Lower leg skin (tissue), 4 donors: ENCODE data around the gene OBSCN. TPM values are rescaled to one million over a fixed set of nuclear protein-coding genes. Genes with fewer than 3 reads are reported as not detected.

Experiments
- DNase-seq, 2 donors: peaks; one replicate each; pipeline ENCODE4 v3.0.0-alpha.2; 2019; ENCODE audit warnings: low spot score in 2 of 2
- H3K4me3 ChIP-seq: fragments of 200-600 bp; sonication (generic); 2 replicates; pipeline ENCODE4 v1.5.1; 2017; ENCODE audit warnings: mild to moderate bottlenecking, low read depth; ENCODE audit not compliant: poor library complexity, severe bottlenecking
- CTCF ChIP-seq, 3 donors: fragments of 450-650 bp; IDR thresholded peaks; one replicate each; pipeline ENCODE4 v1.5.1; 2016; ENCODE audit warnings: antibody characterized with exemption in 3 of 3, mild to moderate bottlenecking in 3 of 3, moderate library complexity in 2 of 3
- POLR2A ChIP-seq, 2 donors: fragments of 450-650 bp; IDR thresholded peaks; one replicate each; pipeline ENCODE4 v1.6.1; 2016 to 2017; ENCODE audit warnings: antibody characterized with exemption in 2 of 2, mild to moderate bottlenecking in 1 of 2, moderate library complexity in 1 of 2
- WGBS, 2 donors: methylation state at CpG; one replicate each; pipeline ENCODE4 v1.1.5; 2018; 5-methylcytosine and 5-hydroxymethylcytosine counted together
- intact Hi-C: fragments of 100-400 bp; cut with DNase I; formaldehyde crosslinking; loops from one replicate; pipeline ENCODE4 v1.15.0; 2023; ENCODE audit warnings: low total_unique reads
- total RNA-seq, 4 donors: library from RNA; depleted of rRNA; stranded (reverse); fragments of >200 nt; gene quantifications; one replicate each; pipeline ENCODE4 v1.1.0, GENCODE V29; 2016

Gene OBSCN
- total RNA-seq, 4 donors from 2014 or later, result 7.4 to 39.2 (median 18.5) TPM

GRCh38 chr1:228338521-228339051 lies 130.7 kb downstream of the OBSCN start:
- DNase-seq, result peak in 1 of 2 donors; percentile 72
- H3K4me3 ChIP-seq, result no peak overlapping the region
- 87 to 95% methylated on average over 15 to 16 of the region's 21 CpGs for WGBS, 2 donors
- intact Hi-C loops, result no loop called here
- TF ChIP-seq CTCF (IDR thresholded peaks at IDR 0.05) (no peak), POLR2A (IDR thresholded peaks at IDR 0.05) (no peak)

- WGBS, 2 donors, result 90 to 95% methylated on average over 9 of the region's 9 CpGs
- intact Hi-C loops, result no loop called here
- no peak for TF ChIP-seq POLR2A (IDR thresholded peaks at IDR 0.05)
- TF ChIP-seq CTCF (IDR thresholded peaks at IDR 0.05), result no peak
- H3K4me3 ChIP-seq, result no peak overlapping the region
- no peak for DNase-seq
Measured at GRCh38 chr1:228339059-228339704, 131.3 kb downstream of the OBSCN start.

- DNase-seq, result peak in 1 of 2 donors; percentile 76
- no peak overlapping the region for H3K4me3 ChIP-seq
- intact Hi-C loops, result no loop called here
- 89 to 92% methylated on average over 19 to 24 of the region's 24 CpGs for WGBS, 2 donors
- TF ChIP-seq CTCF (IDR thresholded peaks at IDR 0.05) (no peak), POLR2A (IDR thresholded peaks at IDR 0.05) (no peak)
Measured at GRCh38 chr1:228339766-228340685, 132.2 kb downstream of the OBSCN start.

- peak in 1 of 2 donors; percentile 82 for DNase-seq
- no peak overlapping the region for H3K4me3 ChIP-seq
- TF ChIP-seq CTCF (IDR thresholded peaks at IDR 0.05) (no peak), POLR2A (IDR thresholded peaks at IDR 0.05) (no peak)
- WGBS, 2 donors, result 87 to 89% methylated on average over 32 to 39 of the region's 39 CpGs
- intact Hi-C loops, result no loop called here
Measured at GRCh38 chr1:228340686-228341449, 133.0 kb downstream of the OBSCN start.

GRCh38 chr1:228341450-228341813 lies 133.6 kb downstream of the OBSCN start:
- TF ChIP-seq POLR2A (IDR thresholded peaks at IDR 0.05) (no peak), CTCF (IDR thresholded peaks at IDR 0.05) (no peak)
- no peak for DNase-seq
- intact Hi-C loops, result no loop called here
- 89 to 93% methylated on average over 16 to 17 of the region's 17 CpGs for WGBS, 2 donors
- no peak overlapping the region for H3K4me3 ChIP-seq
